Heart left ventricle (tissue), 16 donors: Measurements from ENCODE around the gene DNAJB6. TPM values are rescaled to one million over a fixed set of nuclear protein-coding genes. Genes with fewer than 3 reads are reported as not detected.

Source experiments
- ATAC-seq, 4 donors: fragments of 200-7000 bp; cut with Tn5 transposase; one replicate each; pipeline ENCODE4 v1.9.1; 2020 to 2022; ENCODE audit warnings: moderate library complexity in 4 of 4, mild to moderate bottlenecking in 3 of 4, moderate number of reproducible peaks in 1 of 4
- DNase-seq, 5 donors: peaks; one replicate each; pipeline ENCODE4 v3.0.0-alpha.2; 2020
- H3K27ac ChIP-seq, 12 donors: fragments of 200-600 bp; sonication (generic) in 4 of 12; one replicate each; pipeline versions ENCODE4 v1.5.0 to v1.8.0; 2016 to 2022; ENCODE audit warnings: mild to moderate bottlenecking in 2 of 12
- H3K27me3 ChIP-seq, 9 donors: fragments of 200-600 bp; sonication (generic) in 2 of 9; one replicate each; pipeline versions ENCODE4 v1.5.1 to v1.8.0; 2016 to 2022; ENCODE audit warnings: mild to moderate bottlenecking in 3 of 9
- H3K36me3 ChIP-seq, 9 donors: fragments of 200-600 bp; sonication (generic) in 2 of 9; one replicate each; pipeline versions ENCODE4 v1.5.0 to v1.8.0; 2018 to 2022; ENCODE audit warnings: mild to moderate bottlenecking in 2 of 9
- H3K4me1 ChIP-seq, 12 donors: fragments of 200-600 bp; sonication (generic) in 4 of 12; one replicate each; pipeline versions ENCODE4 v1.5.0 to v1.8.0; 2016 to 2022; ENCODE audit warnings: mild to moderate bottlenecking in 3 of 12
- H3K4me3 ChIP-seq, 12 donors: fragments of 200-600 bp; sonication (generic) in 4 of 12; one replicate each; pipeline versions ENCODE4 v1.5.0 to v1.8.0; 2017 to 2022; ENCODE audit warnings: mild to moderate bottlenecking in 9 of 12, moderate library complexity in 4 of 12
- H3K9me3 ChIP-seq, 12 donors: fragments of 200-600 bp; sonication (generic) in 4 of 12; one replicate each; pipeline versions ENCODE4 v1.5.0 to v1.8.0; 2016 to 2022; ENCODE audit warnings: mild to moderate bottlenecking in 1 of 12
- POLR2A ChIP-seq, 2 donors: fragments of 450-650 bp; IDR thresholded peaks; one replicate each; pipeline ENCODE4 v1.6.1; 2017; ENCODE audit warnings: antibody characterized with exemption in 2 of 2, mild to moderate bottlenecking in 2 of 2, moderate library complexity in 2 of 2
- WGBS, 4 donors: extraction: QIAGEN DNeasy Blood & Tissue Kit in 2 of 4; methylation state at CpG; one replicate each; pipeline versions ENCODE4 v1.1.5 to v1.1.7; 2013 to 2018; 5-methylcytosine and 5-hydroxymethylcytosine counted together
- intact Hi-C, 10 donors: fragments of 100-400 bp; cut with DNase I; formaldehyde crosslinking; loops; one replicate each; pipeline versions ENCODE4 v1.11.1 to v1.14.2; 2022
- polyA plus RNA-seq, 2 donors: library from polyadenylated mRNA; stranded (reverse); fragments of 200-250 nt; gene quantifications; one replicate each; pipeline ENCODE4 v1.2.3, GENCODE V29; 2013
- total RNA-seq, 9 donors: library from RNA; depleted of rRNA in 2 of 9; stranded (reverse); fragments of >200 nt in 2 of 9; fragmentation: NEBNext Ultra II Directional in 3 of 9; extraction: Animal tissue kit (Norgen Biotek cat#: 25700) in 3 of 9; gene quantifications; one replicate each; pipeline versions ENCODE4 v1.1.0 to v1.2.4, GENCODE V29; 2016 to 2023
- TF ChIP-seq, protein P1 (sequence below), 12 donors: fragments of 200-600 bp; sonication (generic) in 4 of 12; IDR thresholded peaks; one replicate each; pipeline versions ENCODE4 v1.5.0 to v1.8.0; 2018 to 2022; ENCODE audit warnings: antibody characterized with exemption in 12 of 12, mild to moderate bottlenecking in 5 of 12
- donor health status: ischemic (EF 13 %, LVEDD 7.1; RV severe dilation, severe dysfunction).
- donor health status: healthy with polysubstance abuse.
- donor health status: DM: no; HTN: yes; CAD: no.
- donor health status: DM: no; HTN: no; CAD: no.
- donor health status: ischemic (EF 25% LVEDD 6.9; RV normal size, moderate dysfunction).
- donor health status: ischemic (EF 25% LVEDD 5.7; RV mildly dilated, moderate dysfunction).
- donor health status: healthy.
- donor health status: DM: yes; HTN: yes; CAD: no.
- donor health status: ischemic (EF 35%, LVEDD 5.7; RV mildly dilated, moderate dysfunction).
- donor health status: nonischemic (EF 11% LVEDD 7.7; RV severe dilation, severe dysfunction).
- donor health status: DM: yes; HTN: yes; CAD: no.
- donor health status: PGD.
- donor health status: ischemic (EF 29% LVEDD 5.4; RV normal size, mild dysfunction).
- donor health status: nonischemic (EF 23%, LVEDD 6.1; RV moderate dilation, normal function).

DNAJB6 gene
- total and polyA plus RNA-seq, 11 donors = 118 to 237 (median 162) TPM

DNA sequence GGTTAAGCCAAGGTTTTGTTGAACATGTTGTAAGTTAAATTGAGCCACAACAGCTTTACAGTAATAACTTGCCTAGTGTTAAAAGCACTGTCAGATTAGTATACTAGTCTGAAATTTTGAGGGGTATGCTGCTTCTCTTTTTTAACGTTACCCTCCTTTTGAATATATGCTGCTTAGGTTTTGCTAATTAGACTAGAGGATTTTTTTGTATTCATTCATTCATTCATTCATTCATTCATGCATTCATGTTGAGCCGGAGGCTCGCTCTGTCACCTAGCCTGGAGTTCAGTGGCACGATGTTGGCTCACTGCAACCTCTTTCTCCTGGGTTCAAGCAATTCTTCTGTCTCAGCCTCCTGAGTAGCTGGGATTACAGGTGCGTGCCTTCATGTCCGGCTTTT lies 24.7 kb downstream of the DNAJB6 start:
- Histone ChIP-seq H3K4me1 (peaks cover 0 to 64% (median 27%) of the 10 kb centered on the region in 12 donors), H3K4me3 (no peak overlapping the region), H3K36me3 (peaks cover 0 to 86% (median 78%) of the 10 kb centered on the region in 9 donors), H3K9me3 (no peaks in the 10 kb centered on the region), H3K27ac (no peak overlapping the region), H3K27me3 (no peaks in the 10 kb centered on the region)
- 92 to 95% (median 93%) methylated on average over 6 of the region's 6 CpGs for WGBS, 4 donors
- ATAC-seq (no peak), DNase-seq (no peak)
- intact Hi-C loops = no loop called here
- no peak for TF ChIP-seq POLR2A (IDR thresholded peaks at IDR 0.05)
- TF ChIP-seq, protein P1, sequence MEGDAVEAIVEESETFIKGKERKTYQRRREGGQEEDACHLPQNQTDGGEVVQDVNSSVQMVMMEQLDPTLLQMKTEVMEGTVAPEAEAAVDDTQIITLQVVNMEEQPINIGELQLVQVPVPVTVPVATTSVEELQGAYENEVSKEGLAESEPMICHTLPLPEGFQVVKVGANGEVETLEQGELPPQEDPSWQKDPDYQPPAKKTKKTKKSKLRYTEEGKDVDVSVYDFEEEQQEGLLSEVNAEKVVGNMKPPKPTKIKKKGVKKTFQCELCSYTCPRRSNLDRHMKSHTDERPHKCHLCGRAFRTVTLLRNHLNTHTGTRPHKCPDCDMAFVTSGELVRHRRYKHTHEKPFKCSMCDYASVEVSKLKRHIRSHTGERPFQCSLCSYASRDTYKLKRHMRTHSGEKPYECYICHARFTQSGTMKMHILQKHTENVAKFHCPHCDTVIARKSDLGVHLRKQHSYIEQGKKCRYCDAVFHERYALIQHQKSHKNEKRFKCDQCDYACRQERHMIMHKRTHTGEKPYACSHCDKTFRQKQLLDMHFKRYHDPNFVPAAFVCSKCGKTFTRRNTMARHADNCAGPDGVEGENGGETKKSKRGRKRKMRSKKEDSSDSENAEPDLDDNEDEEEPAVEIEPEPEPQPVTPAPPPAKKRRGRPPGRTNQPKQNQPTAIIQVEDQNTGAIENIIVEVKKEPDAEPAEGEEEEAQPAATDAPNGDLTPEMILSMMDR (IDR thresholded peaks at IDR 0.05) = no peak

DNA sequence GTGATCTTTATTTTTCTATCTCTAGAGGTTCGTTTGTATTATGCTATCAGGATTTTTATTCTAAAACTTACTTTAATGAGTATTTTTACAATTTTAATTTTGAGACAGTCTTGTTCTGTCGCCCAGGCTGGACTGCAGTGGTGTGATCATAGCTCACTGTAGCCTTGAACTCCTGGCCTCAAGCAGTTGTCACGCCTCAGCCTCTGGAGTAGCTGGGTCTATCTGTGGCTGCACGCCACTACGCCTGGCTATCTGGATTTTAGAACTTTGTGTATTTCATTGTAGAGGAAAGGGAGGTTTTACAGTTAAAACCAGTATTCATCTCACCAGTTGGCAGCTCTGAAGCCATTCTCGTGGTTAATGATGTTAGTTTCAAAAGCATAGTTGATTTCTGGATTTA lies 25.9 kb downstream of the DNAJB6 start:
- no peak for TF ChIP-seq POLR2A (IDR thresholded peaks at IDR 0.05)
- TF ChIP-seq, protein P1 (IDR thresholded peaks at IDR 0.05) = no peak
- Histone ChIP-seq H3K4me1 (peaks cover 0 to 52% (median 17%) of the 10 kb centered on the region in 12 donors), H3K9me3 (no peaks in the 10 kb centered on the region), H3K27ac (no peak overlapping the region), H3K36me3 (peaks cover 0 to 98% (median 90%) of the 10 kb centered on the region in 9 donors), H3K4me3 (no peak overlapping the region), H3K27me3 (no peaks in the 10 kb centered on the region)
- ATAC-seq (no peak), DNase-seq (no peak)
- intact Hi-C loops = no loop called here
- 80 to 89% (median 85%) methylated on average over 6 of the region's 6 CpGs for WGBS, 4 donors

DNA sequence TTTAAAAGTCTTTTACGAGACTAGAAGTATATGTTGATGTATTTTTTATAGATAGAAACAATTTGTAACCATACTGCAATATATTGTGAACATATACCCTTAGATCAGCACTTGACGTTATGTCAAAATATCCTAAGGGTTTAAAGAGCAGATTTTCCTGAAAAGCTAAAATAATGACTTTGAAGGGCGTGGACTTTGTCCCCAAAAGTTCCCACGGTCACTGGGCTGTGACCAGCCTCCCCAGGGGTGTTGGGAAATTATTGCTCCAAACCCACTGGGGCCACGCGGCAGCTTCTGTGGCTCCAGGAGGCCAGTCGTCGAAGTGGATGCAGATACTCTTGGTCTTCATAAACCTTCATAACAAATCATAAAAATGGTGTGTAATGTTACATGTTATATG lies 29.9 kb downstream of the DNAJB6 start:
- no peak for ATAC-seq
- no peaks in the 10 kb centered on the region for H3K9me3 ChIP-seq
- TF ChIP-seq, protein P1 (IDR thresholded peaks at IDR 0.05) = no peak
- no peak for TF ChIP-seq POLR2A (IDR thresholded peaks at IDR 0.05)
- peaks cover 0 to 27% (median 0%) of the 10 kb centered on the region in 12 donors for H3K4me1 ChIP-seq
- 95 to 98% (median 97%) methylated on average over 8 of the region's 8 CpGs for WGBS, 4 donors
- no peak overlapping the region for H3K4me3 ChIP-seq
- intact Hi-C loops = no loop called here
- H3K36me3 ChIP-seq = peaks cover 5 to 100% (median 95%) of the 10 kb centered on the region in 9 donors
- no peak overlapping the region for H3K27ac ChIP-seq
- H3K27me3 ChIP-seq = no peaks in the 10 kb centered on the region
- no peak for DNase-seq

DNA sequence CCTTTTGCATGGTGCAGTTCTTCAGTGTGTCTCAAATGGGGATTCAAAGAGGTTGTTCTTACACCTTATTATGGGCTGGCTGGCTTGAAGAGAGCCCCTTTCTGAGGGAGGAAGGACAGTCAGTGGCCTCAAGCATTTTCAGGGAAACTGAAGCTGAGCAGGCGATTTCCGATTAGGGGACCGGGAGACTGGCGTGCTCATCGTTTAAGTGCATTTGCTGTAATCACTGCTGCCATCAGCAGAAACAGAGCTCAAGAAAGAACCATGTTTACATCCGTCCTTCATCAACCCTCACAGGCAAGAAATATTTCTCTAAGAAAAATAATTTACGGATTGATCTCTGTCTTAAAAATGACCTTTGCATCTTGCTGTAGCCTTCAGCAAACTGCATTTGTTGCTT lies 32.2 kb downstream of the DNAJB6 start:
- TF ChIP-seq, protein P1 (IDR thresholded peaks at IDR 0.05) = no peak
- TF ChIP-seq POLR2A (IDR thresholded peaks at IDR 0.05) = no peak
- 90 to 95% (median 92%) methylated on average over 7 of the region's 7 CpGs for WGBS, 4 donors
- ATAC-seq = no peak
- no peak for DNase-seq
- Histone ChIP-seq H3K27me3 (no peaks in the 10 kb centered on the region), H3K4me3 (no peak overlapping the region), H3K27ac (no peak overlapping the region), H3K4me1 (peaks cover 0 to 25% (median under 1%) of the 10 kb centered on the region in 12 donors), H3K9me3 (no peaks in the 10 kb centered on the region), H3K36me3 (peaks cover 6 to 100% (median 97%) of the 10 kb centered on the region in 9 donors)
- intact Hi-C loops = no loop called here
